NCI-H510A (cell line): ENCODE measurements around the gene IFT43.

ENCODE experiments used
- DNase-seq: peaks from one replicate; lab custom pipeline; 2025; lab: John Stamatoyannopoulos, UW

The IFT43 gene

GRCh38 chr14:76112889-76113624 is 127.5 kb downstream of the IFT43 start:
- no peak for DNase-seq

GRCh38 chr14:76113691-76114090 is 128.1 kb downstream of the IFT43 start:
- no peak for DNase-seq

- no peak for DNase-seq
Measured at GRCh38 chr14:76115010-76115422, 129.5 kb downstream of the IFT43 start.

GRCh38 chr14:76117789-76118484 is 132.4 kb downstream of the IFT43 start:
- no peak for DNase-seq

GRCh38 chr14:76118594-76118993 is 133.0 kb downstream of the IFT43 start:
- DNase-seq: no peak

GRCh38 chr14:76121089-76121748 is 135.7 kb downstream of the IFT43 start:
- DNase-seq: no peak

- no peak for DNase-seq
Measured at GRCh38 chr14:76123426-76124225, 138.1 kb downstream of the IFT43 start.

- DNase-seq: no peak
Measured at GRCh38 chr14:76125511-76125910, 139.9 kb downstream of the IFT43 start.

GRCh38 chr14:76126076-76126475 is 140.5 kb downstream of the IFT43 start:
- no peak for DNase-seq

- no peak for DNase-seq
Measured at GRCh38 chr14:76129851-76130576, 144.5 kb downstream of the IFT43 start.

- DNase-seq: no peak
Measured at GRCh38 chr14:76131071-76131965, 145.8 kb downstream of the IFT43 start.

- DNase-seq: no peak
Measured at GRCh38 chr14:76133103-76133502, 147.5 kb downstream of the IFT43 start.
